NCI-H2196 treated with DMSO at 0.1 percent for 48 hours (cell line): ENCODE results near the gene RNF187.
"Not testable (repeated sequence)": the region's sequence is repeated elsewhere in the genome, so short reads cannot be mapped to it uniquely, and the experiment has no call there.

Experiments used
- DNase-seq: peaks from one replicate; lab custom pipeline; 2025; ENCODE audit not compliant: unreplicated experiment; lab: John Stamatoyannopoulos, UW

The RNF187 gene

DNA sequence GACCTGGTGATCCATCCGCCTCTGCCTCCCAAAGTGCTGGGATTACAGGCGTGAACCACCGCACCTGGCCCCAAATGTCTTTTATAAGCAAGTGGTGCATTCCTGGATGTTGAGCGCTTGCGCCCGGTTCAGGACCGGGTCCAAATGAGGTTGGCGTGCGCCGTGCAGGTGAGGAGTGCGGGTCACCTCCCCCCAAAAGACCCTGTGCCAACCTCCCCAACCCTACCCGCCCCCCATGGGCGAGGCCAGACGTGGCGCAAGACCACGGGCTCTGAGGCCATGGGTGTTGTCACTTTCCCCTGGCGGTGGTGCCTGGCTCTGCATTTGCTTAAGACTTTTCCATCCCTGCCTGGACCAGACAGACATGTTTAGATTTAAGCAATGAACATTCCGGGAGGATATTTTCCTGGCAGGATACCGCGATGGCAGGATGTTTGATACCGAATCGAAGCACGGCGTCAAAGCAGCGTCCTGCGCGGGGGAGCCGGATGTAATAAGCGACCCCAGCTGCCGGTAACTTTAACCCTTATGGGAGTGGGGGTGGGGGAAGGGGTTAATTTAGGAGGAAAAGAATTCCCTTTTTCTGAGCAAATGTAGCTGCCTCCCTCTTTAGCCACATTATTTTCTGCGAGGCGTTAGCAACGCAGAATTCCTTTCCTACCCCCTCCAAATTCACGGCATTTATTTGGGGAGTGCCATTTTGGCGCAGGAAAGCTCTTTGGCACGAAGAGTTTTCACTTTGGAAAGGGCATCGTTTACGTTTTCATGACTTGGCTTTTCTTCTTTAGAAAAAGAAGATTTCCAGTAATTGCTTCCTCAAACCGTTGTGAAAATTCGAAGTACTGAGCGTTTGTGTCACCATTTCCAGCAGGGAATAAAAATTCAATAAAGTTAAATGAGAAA lies 27.8 kb upstream of the RNF187 start:
- peak; percentile 31 for DNase-seq

DNA sequence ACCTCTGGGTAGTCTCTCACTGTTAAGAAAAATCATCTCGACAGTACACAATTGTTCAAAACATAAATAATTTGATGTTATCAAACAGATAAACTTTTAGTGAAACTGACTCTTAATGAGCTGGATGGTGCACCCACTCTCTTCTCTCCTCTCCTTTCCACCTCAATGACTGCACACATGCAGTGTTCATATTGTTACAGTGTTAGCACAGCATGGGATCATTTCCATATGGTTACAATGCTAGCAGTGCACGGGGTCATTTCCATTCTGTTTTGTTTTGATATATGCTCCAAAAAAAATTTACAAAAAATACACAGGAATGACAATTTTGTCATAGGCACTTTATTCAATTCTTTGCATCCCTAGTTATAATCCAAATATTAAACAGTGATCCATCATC lies 26.4 kb upstream of the RNF187 start:
- no peak for DNase-seq

DNA sequence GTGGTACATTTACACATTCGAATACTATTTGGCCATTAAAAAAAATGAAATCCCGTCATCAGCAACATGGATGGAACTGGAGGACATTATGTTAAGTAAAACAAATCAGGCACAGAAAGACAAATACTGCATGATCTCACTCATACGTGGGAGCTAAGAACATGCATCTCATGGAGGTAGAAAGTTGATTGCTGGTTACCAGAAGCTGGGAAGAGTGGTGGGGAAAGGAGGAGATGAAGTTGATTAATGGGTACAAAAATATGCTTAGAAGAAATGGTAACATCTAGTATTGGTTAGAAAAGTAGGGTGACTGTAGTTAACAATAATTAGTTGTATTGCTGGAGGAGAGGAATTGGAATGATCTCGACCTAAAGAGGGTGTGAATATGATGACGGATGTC lies 24.6 kb upstream of the RNF187 start:
- no peak for DNase-seq

GRCh38 chr1:228463009-228463558 lies 24.1 kb upstream of the RNF187 start:
- no peak for DNase-seq

GRCh38 chr1:228463559-228464455 lies 23.4 kb upstream of the RNF187 start:
- DNase-seq: no peak

- no peak for DNase-seq
Measured at GRCh38 chr1:228464487-228464983, 22.6 kb upstream of the RNF187 start.

DNA sequence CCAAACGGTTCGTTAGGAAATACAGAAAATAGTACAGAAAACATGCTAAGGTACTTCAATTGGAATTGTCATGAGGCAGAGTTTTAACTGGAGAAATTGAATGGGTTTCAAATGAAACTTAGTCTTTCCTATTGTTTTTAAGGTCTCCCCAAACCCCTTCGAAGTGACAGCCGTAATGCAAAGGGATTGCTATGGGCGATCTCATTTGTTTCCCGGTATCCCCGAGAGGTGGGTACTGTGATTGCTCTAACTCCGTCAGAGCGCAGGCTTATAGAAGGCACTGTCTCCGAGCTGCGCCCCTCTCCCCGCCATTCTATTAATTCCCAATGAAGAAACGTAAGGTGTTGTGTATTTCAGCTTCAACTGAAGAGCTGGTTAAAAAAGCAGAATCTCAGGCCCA lies 22.0 kb upstream of the RNF187 start:
- DNase-seq: no peak

GRCh38 chr1:228465571-228466146 lies 21.5 kb upstream of the RNF187 start:
- no peak for DNase-seq

GRCh38 chr1:228468188-228468587 lies 19.0 kb upstream of the RNF187 start:
- not testable (repeated sequence) for DNase-seq

DNA sequence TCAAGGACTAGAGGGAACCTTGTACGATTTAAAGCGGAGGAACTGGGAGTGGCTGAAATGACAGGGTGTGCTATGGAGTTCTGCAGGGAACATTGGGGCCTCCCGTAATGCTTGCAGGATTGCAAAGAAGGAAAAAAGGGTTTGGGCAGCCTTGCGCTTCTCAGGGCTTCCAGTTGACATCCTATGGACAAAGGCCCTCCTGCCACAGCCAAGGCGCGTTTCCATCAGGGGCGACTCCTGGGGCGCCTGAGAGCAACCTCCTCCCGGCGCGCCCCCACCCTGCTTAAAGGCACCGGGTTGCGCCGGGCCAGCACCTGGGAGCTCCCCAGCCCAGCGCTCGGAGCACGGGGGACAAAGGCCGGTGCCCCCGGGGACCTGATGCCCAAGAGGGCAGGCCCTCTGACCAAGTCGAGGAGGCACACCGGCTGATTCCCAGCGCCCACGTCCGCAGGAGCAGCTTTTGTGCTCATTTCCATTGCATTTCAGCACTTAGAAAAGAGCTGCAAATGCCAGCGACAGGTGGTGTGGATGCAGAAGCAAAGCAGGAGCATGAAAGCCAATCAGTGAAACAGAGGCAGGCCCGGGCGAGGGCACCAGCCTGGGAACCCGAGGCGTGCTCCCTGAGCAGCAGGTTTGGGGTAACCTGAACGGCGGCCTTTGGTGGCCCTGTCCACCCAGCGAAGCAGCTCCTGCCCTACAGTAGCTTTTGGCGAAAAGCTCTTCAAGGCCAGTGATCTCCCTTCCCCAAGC lies 17.6 kb upstream of the RNF187 start:
- no peak for DNase-seq

- no peak for DNase-seq
Measured at GRCh38 chr1:228471154-228471761, 15.9 kb upstream of the RNF187 start.

DNA sequence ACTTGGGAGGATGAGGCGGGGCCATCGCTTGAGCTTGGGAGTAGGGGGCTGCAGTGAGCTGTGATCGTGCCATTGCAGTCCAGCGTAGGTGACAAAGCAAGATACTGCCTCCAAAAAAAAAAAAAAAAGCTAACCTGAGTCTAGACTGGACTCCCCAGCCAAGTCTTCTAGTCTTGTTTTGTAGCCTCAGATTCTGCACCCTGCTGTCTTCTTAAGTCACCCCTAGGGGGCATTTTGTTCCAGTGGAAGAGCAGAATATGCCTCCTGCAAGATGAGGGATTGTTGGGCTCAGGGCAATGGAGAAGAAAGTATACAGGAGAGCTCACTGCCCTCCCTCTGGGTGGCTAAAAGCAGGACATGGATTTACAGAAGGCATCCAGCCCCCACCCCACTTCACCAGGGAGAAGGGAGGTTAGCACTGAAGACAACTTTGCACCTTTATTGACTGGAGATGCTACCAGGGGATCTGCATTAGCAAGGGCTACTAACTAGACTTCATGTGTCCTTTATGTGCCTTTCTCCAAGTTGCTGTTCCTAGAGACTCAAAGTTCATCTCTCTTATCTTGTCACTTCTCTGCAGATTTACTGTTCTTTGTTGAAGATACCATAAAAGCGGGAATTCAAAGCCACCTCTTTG lies 15.3 kb upstream of the RNF187 start:
- DNase-seq: peak; percentile 41

DNA sequence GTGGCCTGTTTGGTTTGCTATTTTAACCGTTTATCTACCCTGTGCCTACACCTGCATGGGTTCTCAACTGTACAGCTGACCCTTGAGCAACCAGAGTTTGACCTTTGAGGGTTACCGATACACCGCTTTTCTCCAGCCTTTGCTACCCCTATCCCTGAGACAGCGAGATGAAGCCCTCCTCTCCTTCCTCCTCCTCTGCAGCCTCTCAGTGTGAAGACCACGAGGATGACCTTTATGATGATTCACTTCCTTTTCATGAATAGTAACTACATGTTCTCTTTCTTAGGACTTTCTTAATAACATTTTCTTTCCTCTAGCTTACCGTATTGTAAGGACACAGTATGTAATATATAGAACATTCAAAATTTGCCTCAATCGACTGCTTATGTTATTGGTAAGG lies 14.5 kb upstream of the RNF187 start:
- no peak for DNase-seq

- DNase-seq: no peak
Measured at GRCh38 chr1:228474507-228474906, 12.7 kb upstream of the RNF187 start.

DNA sequence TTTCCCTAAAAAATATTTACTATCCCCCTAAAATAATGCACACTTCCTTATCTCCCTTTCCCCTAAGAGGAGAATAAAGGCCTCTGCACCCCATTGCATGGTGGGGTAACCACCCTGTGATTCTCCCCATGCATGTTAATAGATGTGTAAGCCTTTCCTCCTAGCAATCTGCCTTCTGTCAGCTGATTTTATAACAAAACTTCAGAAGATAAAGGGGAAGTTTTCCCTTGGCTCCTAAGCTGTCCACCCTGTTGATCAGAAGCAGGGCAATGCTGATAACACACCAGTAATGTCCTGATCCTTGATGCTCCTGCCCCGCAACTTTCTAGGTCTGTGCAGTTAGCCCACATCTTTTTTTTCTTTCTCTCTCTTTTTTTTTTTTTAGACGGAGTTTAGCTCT lies 11.4 kb upstream of the RNF187 start:
- DNase-seq: no peak

GRCh38 chr1:228477263-228477662 lies 9.9 kb upstream of the RNF187 start:
- no peak for DNase-seq

- no peak for DNase-seq
Measured at GRCh38 chr1:228478326-228478725, 8.9 kb upstream of the RNF187 start.

GRCh38 chr1:228478912-228479711 lies 8.1 kb upstream of the RNF187 start:
- no peak for DNase-seq

DNA sequence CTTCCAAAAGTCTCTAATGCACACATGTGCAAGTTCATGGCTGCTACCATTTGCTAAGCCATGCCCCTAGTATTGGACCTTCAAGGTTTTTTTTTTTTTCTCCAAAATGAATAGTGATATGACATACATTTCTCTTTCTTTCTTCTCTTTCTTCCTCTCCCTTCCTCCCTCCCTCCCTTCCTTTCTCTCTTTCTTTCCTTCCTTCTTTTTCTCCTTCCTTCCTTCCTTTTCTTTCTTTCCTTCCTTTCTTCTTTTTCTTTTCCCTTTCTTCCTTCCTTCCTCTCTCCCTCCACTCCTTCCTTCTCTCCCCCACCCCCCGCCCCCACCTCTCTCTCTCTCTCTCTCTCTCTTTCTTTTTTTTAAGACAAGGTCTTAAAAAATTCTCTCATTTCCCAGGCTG lies 3.4 kb upstream of the RNF187 start:
- DNase-seq: no peak
